Activated CD4-positive, alpha-beta T cell treated with anti-CD3 and anti-CD28 coated beads for 1 hour (primary cell): ENCODE data around the gene TBC1D7.

ENCODE experiments used
- DNase-seq: peaks from one replicate; pipeline ENCODE4 v3.0.0-alpha.2; 2020

TBC1D7 gene

DNA sequence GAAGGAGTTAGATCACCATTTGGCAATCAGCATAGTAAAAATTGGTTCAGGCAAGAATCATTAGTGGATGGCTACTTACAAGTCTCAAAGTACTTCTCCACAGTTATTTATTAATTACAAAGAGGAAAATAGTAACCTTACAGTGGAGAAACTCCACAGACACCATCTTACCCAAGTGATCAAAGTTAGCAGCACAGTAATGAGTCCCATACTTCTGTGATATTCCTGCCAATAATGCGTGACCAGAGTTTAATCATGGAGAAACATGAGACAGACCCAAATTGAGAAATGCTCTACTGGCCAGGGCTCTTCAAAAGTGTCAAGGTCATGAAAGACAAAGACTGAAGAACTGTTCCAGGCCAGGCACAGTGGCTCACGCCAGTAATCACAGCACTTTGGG, 9.5 kb downstream of the TBC1D7 start:
- no peak for DNase-seq

DNA sequence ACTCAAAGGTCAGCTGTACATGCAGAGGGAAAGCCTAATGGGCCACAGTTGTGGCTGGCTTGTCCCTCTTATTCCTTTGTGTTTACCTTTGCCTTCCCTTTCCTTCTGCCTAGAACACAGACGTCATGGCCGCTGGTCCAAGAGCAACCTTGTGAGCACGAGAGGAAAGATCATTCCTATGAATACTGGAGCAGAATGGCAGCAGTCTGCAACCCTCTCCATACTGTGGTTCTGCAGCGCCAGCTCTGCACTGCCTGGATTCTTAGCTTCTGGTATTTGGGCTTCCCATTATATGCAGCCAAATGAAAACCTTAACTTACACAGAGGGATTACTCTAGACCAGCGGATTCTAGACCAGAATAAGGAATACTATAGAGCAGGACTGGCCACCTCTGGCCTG, 12.4 kb downstream of the TBC1D7 start:
- no peak for DNase-seq

DNA sequence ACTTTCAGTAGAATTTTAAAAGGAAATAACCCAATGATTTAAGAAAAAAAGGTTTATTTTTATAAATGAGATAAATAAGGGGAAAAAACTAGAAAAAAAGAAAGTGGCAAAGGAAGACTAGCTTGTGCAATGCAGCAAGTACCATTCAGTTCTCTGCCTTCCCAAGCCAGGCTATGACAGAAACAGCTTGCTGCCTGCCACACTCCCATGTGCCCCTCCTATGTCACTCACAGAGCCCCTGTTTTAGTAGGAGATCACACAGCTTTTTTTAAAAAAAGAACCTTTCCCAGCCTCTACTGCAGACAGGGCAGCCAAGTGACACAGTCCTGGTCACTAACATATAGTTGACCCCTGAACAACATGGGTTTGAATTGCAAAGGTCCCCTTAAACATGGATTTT, 13.5 kb downstream of the TBC1D7 start:
- DNase-seq: no peak

DNA sequence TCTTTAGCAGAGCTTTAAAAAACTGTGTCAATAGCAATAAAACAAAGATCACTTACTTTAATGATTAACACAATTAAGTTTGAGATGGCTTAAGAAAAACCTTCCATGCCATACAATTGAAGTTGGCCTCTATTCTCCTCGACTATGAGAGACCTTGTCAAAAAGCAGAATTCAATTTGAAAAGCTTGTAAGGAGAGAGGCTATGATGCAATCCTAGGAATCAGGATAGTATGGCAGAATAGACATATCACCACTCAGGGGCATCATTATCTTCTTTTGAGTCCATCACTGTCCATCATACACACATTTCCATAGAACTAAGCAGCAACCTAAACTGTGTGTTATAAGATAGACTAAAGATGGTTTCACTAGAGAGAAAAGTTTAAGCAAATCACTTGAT, 17.2 kb downstream of the TBC1D7 start:
- DNase-seq: no peak

DNA sequence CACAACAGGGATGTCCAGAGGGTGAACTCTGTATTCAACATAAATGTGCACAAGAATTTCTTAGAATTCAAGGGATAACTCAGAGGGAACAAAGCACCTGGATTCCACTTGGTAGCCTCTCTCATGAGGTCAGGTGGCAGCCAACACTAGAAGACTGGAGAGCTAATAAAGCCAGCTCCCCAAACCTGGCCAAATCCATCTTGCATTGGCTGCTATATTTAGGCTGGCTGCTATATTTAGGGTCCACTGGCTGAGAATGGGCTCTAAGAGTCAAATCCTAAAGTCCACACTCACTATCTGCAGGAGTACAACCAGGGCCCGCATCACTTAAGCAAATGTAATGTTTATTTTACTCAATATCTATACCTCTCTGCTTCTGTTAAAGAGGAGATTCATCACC, 20.0 kb downstream of the TBC1D7 start:
- DNase-seq: no peak

DNA sequence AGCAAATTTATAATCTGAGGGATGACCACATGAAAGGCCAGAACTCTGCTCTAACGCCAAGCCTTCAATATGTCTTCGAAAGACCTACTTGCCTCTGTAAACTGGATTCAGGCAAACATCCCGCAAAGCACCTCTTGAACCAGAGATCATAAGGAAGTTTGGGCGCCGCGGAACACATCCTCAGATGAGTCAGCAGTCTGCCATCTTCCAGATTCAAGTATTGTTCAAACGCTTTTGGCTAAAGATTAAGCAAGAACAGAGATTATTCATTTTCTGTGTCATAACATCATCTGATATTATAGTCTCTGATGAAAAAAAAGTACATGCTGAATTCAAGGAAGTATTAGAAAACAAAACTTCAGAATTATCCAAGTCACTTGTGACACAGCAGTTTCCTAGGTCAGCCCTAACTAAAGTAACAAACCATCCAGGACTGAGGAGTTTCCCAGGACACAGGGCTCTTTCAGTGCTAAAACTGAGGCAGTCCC, 20.8 kb downstream of the TBC1D7 start:
- DNase-seq: no peak

DNA sequence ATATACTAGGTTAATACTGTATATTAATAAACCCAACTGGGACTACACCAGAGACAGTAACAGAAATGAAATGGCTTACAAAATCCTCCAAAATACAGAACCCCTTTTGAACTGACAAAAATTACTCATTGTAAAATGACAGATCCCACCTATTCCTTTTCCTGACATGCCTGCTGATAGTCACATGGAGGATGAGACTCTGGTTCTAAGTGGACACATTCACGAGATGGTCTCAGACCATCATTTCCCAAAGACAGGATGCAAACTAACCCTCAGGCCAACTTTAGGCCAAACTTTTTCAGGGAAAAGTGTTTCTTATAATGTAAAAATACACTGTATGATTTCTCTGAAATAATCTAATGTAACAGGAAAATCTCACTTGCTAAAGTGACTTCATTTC, 22.5 kb downstream of the TBC1D7 start:
- no peak for DNase-seq

DNA sequence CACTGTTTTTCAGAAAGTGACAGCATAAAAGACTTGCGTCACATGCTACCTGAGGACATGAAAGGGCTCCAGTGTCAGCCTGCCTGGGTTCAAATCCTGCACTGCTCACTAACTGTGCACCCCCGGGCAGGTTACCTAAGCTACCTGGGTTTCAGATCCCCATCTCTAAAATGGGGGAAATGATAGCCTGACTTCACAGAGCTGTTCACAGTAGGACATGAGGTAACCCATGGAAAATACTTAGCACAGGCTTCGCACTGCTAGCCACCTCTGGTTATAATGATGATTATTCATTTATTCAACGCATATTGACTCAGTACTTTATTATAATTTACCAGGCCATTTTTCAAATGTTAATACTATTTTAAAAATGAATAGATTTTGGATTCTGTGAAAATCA, 23.0 kb downstream of the TBC1D7 start:
- no peak for DNase-seq

DNA sequence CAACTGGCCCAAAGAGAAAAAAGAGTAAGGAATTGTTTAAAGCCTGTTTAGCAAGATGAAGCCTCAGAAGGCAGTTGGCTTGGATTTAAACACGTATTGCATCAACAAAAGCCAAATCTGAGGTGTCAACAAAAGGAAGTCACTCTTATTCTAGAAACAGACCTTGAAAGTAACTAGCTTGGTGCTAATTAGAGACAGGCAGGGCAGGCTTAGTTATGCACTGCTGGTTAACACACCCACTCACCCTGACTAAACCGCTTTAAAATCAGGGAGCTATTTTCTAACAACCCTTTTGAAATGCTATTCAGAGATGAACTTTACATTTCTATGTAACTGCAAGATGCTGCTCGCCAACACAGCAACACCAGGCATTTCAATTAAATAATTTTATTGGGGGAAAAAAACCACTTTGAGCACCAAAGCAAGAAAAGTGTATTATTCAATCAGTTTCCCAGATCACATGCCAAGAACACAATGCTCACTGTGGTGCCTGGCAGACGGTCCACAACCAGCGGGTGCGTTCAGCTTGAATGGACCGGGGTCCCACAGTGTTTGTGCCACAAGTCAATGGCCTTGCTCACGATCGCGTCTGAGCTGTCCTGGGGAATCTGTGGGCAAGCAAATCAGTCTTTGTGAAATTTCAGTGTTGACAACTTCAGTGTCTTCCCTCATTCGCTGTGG, 23.6 kb downstream of the TBC1D7 start:
- DNase-seq: no peak

DNA sequence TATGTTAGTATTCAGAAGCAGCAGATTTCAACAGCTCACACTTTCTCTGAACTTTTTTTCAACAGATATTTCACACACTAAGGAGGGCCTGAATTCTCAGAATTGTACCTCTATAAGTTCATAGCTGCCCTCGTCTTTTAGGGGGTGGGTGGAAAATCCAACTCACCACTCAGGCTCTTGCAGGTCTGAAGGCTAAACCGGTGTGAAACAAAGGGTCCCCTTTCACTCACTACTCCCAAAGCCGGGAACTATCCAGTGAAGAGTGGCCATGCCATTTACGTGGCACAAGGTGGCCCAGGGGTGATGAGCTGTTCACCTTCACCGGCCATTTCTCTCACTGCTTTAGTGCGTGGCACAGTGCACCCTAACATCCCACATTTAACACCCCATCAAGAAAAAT, 24.2 kb downstream of the TBC1D7 start:
- no peak for DNase-seq

DNA sequence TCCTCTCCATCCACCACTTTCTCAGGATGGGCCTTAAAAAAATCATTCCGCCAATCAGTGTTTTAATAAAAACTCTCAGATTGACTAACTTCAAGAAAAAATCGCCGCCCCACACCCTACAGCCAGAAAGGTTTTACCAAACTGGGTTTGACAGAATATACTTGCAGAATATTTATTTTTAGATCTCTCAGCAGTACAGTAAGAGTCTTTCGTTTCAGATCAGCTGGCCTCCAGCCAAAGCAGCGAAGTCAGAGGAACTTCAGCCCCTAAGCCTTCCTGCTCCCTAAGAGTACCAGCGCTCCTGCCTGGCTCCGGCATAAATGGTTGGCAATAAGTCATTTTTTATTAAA, 24.7 kb downstream of the TBC1D7 start:
- no peak for DNase-seq

DNA sequence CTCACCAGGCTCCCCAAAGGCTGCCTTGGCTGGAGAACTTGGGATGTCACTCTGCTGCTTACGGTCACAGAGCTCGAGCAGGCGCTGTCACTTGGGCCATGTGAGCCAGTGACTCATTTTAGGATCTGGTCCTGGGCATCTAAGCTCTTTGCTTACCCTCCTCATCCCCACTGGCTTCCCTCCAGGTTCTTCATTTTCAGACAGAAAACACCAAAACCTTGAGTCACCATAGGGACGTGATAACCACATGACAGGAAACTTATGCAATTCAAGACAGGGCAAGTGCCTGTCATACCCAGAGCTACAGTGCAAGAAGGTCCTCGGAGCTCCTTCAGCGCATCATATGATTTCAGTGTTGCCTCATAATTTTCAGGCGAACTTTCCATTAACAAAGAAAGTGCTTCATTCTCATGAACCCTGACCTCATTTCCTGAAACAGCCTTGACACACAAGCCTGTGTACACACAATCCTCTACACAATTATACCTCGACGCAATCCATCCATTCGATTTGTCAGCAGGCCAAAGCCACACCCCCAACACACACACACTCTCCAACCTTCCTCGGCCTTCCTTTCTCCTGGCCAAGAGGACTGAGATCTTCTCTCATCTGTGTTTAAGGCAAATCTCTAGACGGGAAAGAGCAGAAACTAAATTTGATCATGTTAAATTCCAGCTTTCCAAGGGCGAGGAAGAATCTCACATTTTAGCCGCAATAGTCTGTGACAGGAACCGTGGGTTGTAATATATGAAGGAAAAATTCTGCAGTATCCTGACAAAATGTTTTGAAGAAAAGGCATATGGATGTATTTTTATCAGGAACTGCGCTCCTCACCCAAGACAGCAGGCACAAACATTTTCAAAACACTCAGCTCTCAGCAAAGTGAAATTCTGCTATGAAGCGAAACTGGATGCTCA, 25.3 kb downstream of the TBC1D7 start:
- DNase-seq: no peak

DNA sequence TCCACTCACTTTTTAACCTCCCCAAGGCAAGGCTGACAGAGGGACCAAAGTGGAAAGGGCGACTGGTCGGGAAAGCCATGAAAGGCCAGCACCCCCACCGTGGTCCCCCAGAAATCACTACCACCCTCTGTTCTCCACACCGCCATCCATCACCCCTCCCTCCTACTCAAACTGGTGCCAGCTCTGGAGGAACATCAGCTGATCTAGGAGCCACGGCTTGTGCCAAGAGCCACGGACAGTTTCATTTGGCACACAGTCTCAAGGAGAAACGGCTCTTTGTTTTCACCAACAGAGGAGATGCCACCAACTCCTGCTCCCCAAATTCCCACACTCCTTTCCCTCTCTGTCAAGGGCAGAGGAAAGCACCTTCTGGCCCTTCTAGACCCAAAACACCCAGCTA, 26.0 kb downstream of the TBC1D7 start:
- no peak for DNase-seq

DNA sequence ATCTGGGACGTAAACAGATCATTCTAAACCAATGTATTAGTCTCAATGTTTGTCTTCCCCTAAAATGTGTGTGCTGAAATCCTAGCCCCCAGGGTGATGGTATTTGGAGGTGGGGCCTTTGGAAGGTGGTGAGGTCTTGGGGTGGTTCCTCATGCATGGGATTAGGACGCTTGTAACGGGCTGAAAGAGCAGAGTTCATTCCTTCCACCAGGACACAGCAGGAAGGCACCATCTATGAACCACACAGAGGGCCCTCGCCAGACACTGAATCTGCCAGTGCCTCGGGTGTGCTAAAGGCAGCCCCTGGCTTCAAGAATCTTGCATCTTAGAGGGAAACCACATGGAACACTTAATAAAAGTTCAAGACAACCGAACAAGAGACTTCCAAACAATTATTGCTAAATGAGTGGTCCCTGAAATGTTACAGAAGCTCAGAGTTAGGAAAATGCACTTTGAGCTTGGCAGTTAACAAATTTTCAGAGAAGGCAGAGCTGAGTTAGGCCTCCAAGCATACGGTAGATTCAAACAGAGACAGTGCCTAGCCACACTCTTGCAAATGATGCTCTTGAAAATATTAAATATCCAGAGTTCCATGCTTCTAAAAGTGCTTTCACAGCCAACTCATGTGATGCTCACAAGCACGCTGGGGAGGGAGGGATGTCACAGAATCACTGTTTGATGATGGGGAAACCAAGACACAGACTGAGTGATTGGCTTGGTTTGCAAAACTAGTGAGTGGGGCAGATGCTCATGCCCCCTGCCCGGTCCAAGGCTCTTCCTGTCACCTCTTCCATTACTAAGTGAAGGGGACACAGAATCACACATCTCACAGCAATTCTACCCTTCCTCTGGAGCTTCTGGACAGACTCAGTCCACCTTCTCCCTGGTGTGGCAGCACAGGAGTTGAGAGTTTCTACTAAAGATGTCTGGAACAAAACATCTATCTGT, 27.4 kb downstream of the TBC1D7 start:
- DNase-seq: no peak

DNA sequence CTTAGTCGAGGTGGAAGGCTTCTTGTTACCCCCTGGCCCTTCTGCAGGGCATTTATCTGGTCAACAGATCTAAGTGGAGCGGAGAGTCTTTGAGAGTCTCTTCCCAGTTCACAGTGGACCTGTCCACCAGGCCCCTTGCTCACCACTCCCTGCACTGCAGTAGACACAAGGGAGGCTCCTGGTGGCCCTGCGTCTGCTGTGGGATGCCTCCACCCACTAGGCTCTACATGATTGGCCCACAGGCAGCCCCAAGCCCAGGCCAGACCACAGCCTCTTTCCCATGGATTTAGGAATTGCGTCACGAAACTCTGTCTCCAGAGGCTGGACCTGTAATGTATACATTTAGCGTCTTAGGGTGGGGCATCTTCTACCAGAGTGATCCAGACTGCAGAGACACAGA, 28.4 kb downstream of the TBC1D7 start:
- no peak for DNase-seq

DNA sequence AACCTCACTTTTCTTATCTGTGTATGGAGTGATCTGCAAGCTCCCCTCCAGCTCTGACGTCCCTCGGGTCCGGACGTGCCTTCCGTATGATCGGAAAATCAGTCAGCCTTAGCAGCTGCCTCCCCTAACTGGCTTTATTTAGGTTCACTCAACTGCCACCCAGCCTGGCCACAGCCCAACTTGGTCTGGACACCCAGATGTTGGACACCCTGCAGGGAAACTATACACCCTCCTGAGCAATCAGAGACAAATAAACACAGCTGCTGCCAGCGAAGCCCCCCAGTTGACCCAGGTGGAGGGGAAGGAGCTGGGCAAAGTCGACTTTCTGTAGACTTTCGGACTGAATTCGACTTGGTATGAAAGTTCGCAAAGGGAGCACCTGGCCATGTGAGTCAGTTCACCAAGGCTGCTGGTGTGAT, 28.9 kb downstream of the TBC1D7 start:
- no peak for DNase-seq

DNA sequence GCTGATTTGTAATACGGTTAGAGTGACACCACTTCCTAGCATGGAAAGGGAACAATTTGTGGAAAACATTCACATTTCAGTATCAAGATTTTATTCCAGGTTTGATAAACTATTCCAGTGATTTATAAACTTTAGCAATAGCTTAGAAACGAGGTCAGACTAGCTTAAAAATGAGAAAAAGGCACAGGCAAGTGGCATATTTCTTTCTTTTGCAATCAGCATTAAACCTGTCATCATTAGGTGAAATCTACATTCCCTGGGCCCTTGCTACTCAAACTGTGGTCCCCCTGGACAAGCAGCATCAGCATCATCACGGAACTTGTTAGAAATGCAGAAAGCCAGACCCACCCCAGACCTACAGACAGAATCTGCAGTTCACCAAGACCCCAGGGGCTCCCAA, 29.9 kb downstream of the TBC1D7 start:
- DNase-seq: no peak

DNA sequence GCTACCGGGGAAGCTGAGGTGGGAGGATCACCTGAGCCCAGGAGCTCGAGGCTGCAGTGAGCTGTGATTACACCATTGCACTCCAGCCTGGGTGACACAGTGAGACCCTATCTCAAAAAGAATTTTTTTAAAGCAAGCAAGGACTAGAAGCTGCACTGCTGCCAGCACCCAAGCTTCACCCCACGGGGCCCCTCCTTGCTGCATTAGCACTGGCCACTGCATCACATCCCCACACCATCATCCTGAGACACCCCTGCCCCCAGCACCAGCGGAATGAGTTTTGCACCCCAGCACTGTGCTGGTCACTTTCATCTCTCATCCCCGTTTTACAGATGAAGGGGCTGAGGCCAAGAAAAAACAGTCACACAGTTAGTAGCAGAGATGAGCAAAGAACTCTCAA, 30.9 kb downstream of the TBC1D7 start:
- DNase-seq: no peak

DNA sequence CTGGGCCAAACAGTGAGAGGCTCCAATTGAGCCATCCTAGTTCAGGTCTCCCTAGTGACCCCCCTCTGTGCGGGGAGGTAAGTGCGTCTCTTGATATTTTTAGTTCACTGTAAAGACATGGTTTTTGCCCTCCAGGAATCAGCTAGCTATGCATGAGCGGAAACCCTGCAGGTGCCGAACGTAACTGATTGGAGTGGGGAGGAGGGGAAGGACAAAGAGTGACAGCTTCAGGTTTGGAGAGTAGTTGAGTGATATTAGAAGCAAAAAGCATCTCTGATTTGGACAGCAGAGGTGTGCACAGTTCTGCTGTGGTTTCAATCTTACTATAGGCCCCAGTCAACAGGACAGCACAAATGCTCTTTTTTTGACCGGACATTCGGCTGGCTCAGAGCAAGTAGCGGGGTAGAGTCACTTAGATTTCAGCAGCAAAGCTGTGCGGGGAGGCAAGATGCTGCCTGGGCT, 31.8 kb downstream of the TBC1D7 start:
- no peak for DNase-seq

DNA sequence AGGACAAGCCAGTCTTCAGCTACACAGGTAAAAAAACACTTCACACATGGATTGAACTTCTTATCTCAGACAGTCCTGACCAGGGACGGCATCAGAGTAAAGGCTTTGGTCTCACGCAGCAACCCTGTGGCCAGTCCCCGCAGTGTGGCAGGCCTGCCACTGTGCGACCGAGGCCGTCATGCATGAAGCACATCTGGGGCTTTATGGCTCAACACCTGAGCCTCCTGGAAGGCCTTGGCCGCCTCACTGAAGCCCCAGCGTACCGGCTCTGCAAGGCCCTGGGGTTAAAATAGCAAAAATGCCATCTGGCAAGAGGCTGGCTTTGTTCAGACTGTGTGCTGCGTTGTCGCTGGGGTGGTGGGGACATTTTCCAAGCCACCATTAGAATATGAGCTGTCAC, 32.8 kb downstream of the TBC1D7 start:
- DNase-seq: no peak

DNA sequence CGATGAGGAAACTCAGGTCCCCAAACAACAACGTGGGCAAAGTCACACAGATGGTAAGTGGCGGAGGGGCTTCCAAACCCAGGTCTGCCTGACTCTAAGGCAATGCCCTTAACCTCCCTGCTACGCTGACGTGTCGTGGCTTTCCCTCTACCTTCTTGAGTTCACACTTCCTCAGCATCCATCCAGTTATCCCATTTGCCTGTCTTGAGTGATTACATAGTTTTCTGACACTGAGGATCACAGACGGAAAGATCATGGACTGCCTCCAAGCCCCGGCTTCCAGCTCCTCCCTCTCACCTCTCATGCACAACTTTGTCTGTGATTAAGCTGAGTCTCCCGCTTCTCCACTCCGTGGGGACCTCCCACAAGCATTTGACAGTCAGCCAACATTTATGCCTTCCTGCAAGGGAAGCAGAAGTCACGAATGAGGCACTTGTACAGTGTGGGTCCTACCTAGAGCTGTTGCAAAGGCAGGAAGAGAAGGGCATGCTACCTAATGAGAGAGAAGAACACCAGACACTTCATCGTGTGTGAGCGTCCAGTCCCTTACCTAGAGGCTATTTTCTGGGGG, 33.8 kb downstream of the TBC1D7 start:
- DNase-seq: no peak

DNA sequence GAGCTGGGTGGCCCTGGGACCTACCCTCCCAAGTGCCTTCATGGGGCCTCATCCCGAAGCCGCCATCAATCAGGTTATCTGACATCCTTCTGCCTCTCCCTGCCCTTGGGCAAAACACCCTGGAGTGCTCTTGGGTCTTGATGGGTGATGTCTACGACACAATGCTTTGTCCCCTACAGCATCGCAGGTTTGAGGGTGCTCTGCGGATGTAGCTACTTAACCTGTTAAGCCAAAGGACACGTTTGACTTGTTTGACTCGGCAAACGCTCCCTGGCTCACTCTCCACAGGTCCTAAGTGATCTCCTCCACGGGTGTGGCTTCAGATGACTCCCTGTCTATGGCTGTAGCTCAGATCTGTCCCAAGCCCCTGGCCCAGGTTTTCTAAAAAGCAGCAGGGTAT, 35.6 kb downstream of the TBC1D7 start:
- no peak for DNase-seq

DNA sequence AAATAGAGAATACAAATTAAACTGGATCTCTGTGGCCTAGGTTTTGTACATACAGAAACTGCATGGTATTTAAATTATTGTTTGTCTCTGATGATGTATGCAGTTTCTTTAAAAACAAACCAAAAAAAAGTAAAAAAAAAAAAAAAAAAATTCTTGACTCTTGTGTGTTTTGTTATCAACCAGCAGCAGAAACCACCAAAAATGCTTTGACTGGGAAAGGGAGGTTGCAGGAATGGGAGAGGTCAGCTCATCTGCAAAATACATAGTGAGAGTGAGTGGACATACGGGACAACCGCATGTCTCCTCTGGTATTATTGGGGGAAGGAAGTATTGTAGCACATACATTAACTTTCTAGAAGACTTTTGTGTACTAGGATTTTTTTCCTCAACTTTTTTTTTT, 38.0 kb downstream of the TBC1D7 start:
- no peak for DNase-seq
